WTC11 (cell line): ENCODE measurements around the gene SMPX. TPM values are rescaled to one million over a fixed set of nuclear protein-coding genes. Genes with fewer than 3 reads are reported as not detected.

Source experiments
- ATAC-seq: fragments of 200-7000 bp; cut with Tn5 transposase; 2 replicates; pipeline ENCODE4 v1.10.0; 2021; ENCODE audit warnings: mild to moderate bottlenecking, moderate library complexity
- CTCF ChIA-PET: fragments of 300-600 bp; sonication (Branson Sonifier 250); formaldehyde crosslinking; loops from one replicate; lab custom pipeline; 2021; ENCODE audit warnings: antibody characterized with exemption; lab: Charles Lee
- POLR2A ChIA-PET: fragments of 350-600 bp; sonication (Branson Sonifier 250); formaldehyde crosslinking; loops from one replicate; lab custom pipeline; 2021; ENCODE audit warnings: antibody characterized with exemption; lab: Charles Lee
- DNase-seq: peaks from one replicate; pipeline ENCODE4 v3.0.0; 2021; ENCODE audit warnings: low spot score
- H3K27ac Mint-ChIP-seq: 2 replicates; pipeline ENCODE4 v1.8.0; 2021; ENCODE audit warnings: mixed read lengths
- H3K27me3 Mint-ChIP-seq: 2 replicates; pipeline ENCODE4 v1.8.0; 2021; ENCODE audit warnings: low read depth, mild to moderate bottlenecking, moderate library complexity, mixed read lengths
- H3K36me3 Mint-ChIP-seq: 2 replicates; pipeline ENCODE4 v1.8.0; 2021; ENCODE audit warnings: mixed read lengths
- H3K4me1 Mint-ChIP-seq: 2 replicates; pipeline ENCODE4 v1.8.0; 2022; ENCODE audit warnings: mixed read lengths
- H3K4me3 Mint-ChIP-seq: 2 replicates; pipeline ENCODE4 v1.8.0; 2021; ENCODE audit warnings: mild to moderate bottlenecking, moderate library complexity, mixed read lengths
- H3K9me3 Mint-ChIP-seq: 2 replicates; pipeline ENCODE4 v1.8.0; 2021; ENCODE audit warnings: mixed read lengths
- AR ChIP-seq: fragments of 250-450 bp; sonication (Bioruptor Pico); IDR thresholded peaks from 2 replicates; pipeline ENCODE4 v1.9.0; 2021; ENCODE audit warnings: mild to moderate bottlenecking
- ARID4B ChIP-seq: sonication (generic); formaldehyde crosslinking; IDR thresholded peaks from 2 replicates; pipeline ENCODE4 v1.8.0; 2023; ENCODE audit warnings: missing genetic modification reagents, mild to moderate bottlenecking, borderline replicate concordance
- ATF6 ChIP-seq: sonication (generic); formaldehyde crosslinking; IDR thresholded peaks from 2 replicates; pipeline ENCODE4 v1.8.1; 2023; ENCODE audit warnings: mild to moderate bottlenecking, missing genetic modification reagents
- CDX4 ChIP-seq: fragments of 250-450 bp; sonication (Bioruptor Pico); IDR thresholded peaks from 2 replicates; pipeline ENCODE4 v1.9.0; 2021; ENCODE audit warnings: moderate library complexity, mild to moderate bottlenecking, inconsistent platforms, borderline replicate concordance
- ESRRA ChIP-seq: sonication (generic); formaldehyde crosslinking; IDR thresholded peaks from 2 replicates; pipeline ENCODE4 v1.8.1; 2022; ENCODE audit warnings: mild to moderate bottlenecking, missing genetic modification reagents, borderline replicate concordance
- FOXK1 ChIP-seq: sonication (generic); formaldehyde crosslinking; IDR thresholded peaks from 2 replicates; pipeline ENCODE4 v1.8.0; 2022; ENCODE audit warnings: mild to moderate bottlenecking, moderate library complexity, missing genetic modification reagents
- FOXP4 ChIP-seq: sonication (generic); formaldehyde crosslinking; IDR thresholded peaks from 2 replicates; pipeline ENCODE4 v1.8.0; 2022; ENCODE audit warnings: mild to moderate bottlenecking, missing genetic modification reagents
- GABPB1 ChIP-seq: sonication (generic); formaldehyde crosslinking; IDR thresholded peaks from 2 replicates; pipeline ENCODE4 v1.8.1; 2023; ENCODE audit warnings: mild to moderate bottlenecking, missing genetic modification reagents
- HMGXB4 ChIP-seq: sonication (generic); formaldehyde crosslinking; IDR thresholded peaks from 2 replicates; pipeline ENCODE4 v1.8.1; 2023; ENCODE audit warnings: mild to moderate bottlenecking, moderate library complexity, missing genetic modification reagents
- NFE2L1 ChIP-seq: sonication (generic); formaldehyde crosslinking; IDR thresholded peaks from 2 replicates; pipeline ENCODE4 v1.8.1; 2023; ENCODE audit warnings: missing genetic modification reagents
- NFYB ChIP-seq: sonication (generic); formaldehyde crosslinking; conservative IDR thresholded peaks from 2 replicates; pipeline ENCODE4 v1.8.0; 2022; ENCODE audit warnings: low read depth, missing genetic modification reagents
- PRDM15 ChIP-seq: sonication (generic); formaldehyde crosslinking; IDR thresholded peaks from 2 replicates; pipeline ENCODE4 v1.8.0; 2022; ENCODE audit warnings: missing genetic modification reagents
- ZNF219 ChIP-seq: sonication (generic); formaldehyde crosslinking; IDR thresholded peaks from 2 replicates; pipeline ENCODE4 v1.8.0; 2023; ENCODE audit warnings: missing genetic modification reagents, mild to moderate bottlenecking, borderline replicate concordance
- total RNA-seq: library from RNA; stranded (reverse); gene quantifications from 3 replicates; pipeline ENCODE4 v1.2.3, GENCODE V29; 2021

The SMPX gene
- total RNA-seq, 1 experiment from 2014 or later, result not detected

GRCh38 chrX:21730026-21730425 lies 27.9 kb downstream of the SMPX start (continued):
- TF ChIP-seq ESRRA (CRISPR knock-in tag) (no peak), AR (CRISPR knock-in tag) (no peak), ATF6 (CRISPR knock-in tag) (no peak), ARID4B (no peak), FOXP4 (CRISPR knock-in tag) (no peak)

GRCh38 chrX:21728276-21728968 lies 29.5 kb downstream of the SMPX start:
- Mint-ChIP-seq H3K36me3 (no peaks in the 10 kb centered on the region), H3K4me3 (no peak overlapping the region), H3K27me3 (no peaks in the 10 kb centered on the region), H3K9me3 (no peaks in the 10 kb centered on the region), H3K4me1 (peaks cover 3% of the 10 kb centered on the region; the same call in 1 of the 2 replicates), H3K27ac (no peak overlapping the region)
- ChIA-PET CTCF (interaction anchor here (0.6 kb wide), 1 partner anchor 101 kb away, joined by 4 read pairs; no protein-coding TSS in a partner anchor), POLR2A (no interaction called here)
- DNase-seq (no peak), ATAC-seq (no peak)
- TF ChIP-seq FOXK1 (CRISPR knock-in tag) (no peak), PRDM15 (CRISPR knock-in tag) (no peak), HMGXB4 (CRISPR knock-in tag) (no peak), GABPB1 (no peak), NFE2L1 (CRISPR knock-in tag) (no peak), ZNF219 (no peak), NFYB (no peak), ATF6 (CRISPR knock-in tag) (no peak), CDX4 (CRISPR knock-in tag) (no peak)
